Activated CD8-positive, alpha-beta T cell treated with anti-CD3 and anti-CD28 coated beads for 36 hours (primary cell): ENCODE measurements around the gene TTC9B. TPM values are rescaled to one million over a fixed set of nuclear protein-coding genes. Genes with fewer than 3 reads are reported as not detected.

ENCODE experiments used
- ATAC-seq: fragments of 200-7000 bp; cut with Tn5 transposase; one replicate; pipeline ENCODE4 v1.10.0; 2021; ENCODE audit warnings: mild to moderate bottlenecking, moderate library complexity
- CTCF ChIA-PET: fragments of 350-600 bp; sonication (Branson Sonifier 250); formaldehyde crosslinking; loops from one replicate; lab custom pipeline; 2021; ENCODE audit warnings: antibody characterized with exemption; lab: Charles Lee
- POLR2A ChIA-PET: fragments of 350-600 bp; sonication (Branson Sonifier 250); formaldehyde crosslinking; loops from one replicate; lab custom pipeline; 2021; ENCODE audit warnings: antibody characterized with exemption; lab: Charles Lee
- DNase-seq: peaks from one replicate; pipeline ENCODE4 v3.0.0-alpha.2; 2020
- H3K27ac Mint-ChIP-seq: one replicate; pipeline ENCODE4 v1.8.0; 2021; ENCODE audit warnings: mild to moderate bottlenecking, mixed read lengths
- H3K27me3 Mint-ChIP-seq: one replicate; pipeline ENCODE4 v1.8.0; 2021; ENCODE audit warnings: mixed read lengths
- H3K36me3 Mint-ChIP-seq: one replicate; pipeline ENCODE4 v1.8.0; 2021; ENCODE audit warnings: low read depth, mixed read lengths
- H3K4me1 Mint-ChIP-seq: one replicate; pipeline ENCODE4 v1.8.0; 2021; ENCODE audit warnings: low read depth, mixed read lengths
- H3K4me3 Mint-ChIP-seq: one replicate; pipeline ENCODE4 v1.8.0; 2021; ENCODE audit warnings: mild to moderate bottlenecking, moderate library complexity, mixed read lengths
- H3K9me3 Mint-ChIP-seq: one replicate; pipeline ENCODE4 v1.8.0; 2021; ENCODE audit warnings: mixed read lengths
- intact Hi-C: fragments of 100-400 bp; cut with micrococcal nuclease; formaldehyde crosslinking; loops from one replicate; pipeline ENCODE4 v1.10.0; 2022
- total RNA-seq, 2 experiments: library from RNA; stranded (reverse); gene quantifications; one replicate each; pipeline ENCODE4 v1.2.3, GENCODE V29; 2021
- TF ChIP-seq, protein P1 (sequence below): fragments of 200-600 bp; IDR thresholded peaks from one replicate; pipeline ENCODE4 v1.8.0; 2022; ENCODE audit warnings: antibody characterized with exemption, mild to moderate bottlenecking

The TTC9B gene
- total RNA-seq, 2 experiments from 2014 or later = not detected

DNA sequence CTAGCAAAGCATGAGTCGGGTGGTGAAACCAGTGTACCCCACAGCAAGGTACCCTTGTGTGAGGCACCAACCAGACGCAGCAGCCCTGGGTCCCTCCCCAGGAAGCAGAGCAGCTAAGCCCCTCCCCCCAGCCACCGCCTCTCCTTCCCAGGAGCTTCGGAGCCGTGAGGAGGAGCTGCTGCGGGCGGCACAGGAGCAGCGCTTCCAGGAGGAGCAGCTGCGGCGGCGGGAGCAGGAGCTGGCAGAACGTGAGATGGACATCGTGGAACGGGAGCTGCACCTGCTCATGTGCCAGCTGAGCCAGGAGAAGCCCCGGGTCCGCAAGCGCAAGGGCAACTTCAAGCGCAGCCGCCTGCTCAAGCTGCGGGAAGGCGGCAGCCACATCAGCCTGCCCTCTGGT lies 12.4 kb downstream of the TTC9B start:
- H3K27me3 Mint-ChIP-seq = no peaks in the 10 kb centered on the region
- POLR2A ChIA-PET = interaction anchor here (2.0 kb wide), 1 partner anchor 9 kb away, joined by 6 read pairs; no protein-coding TSS in a partner anchor
- H3K4me1 Mint-ChIP-seq = no peaks in the 10 kb centered on the region
- H3K9me3 Mint-ChIP-seq = no peaks in the 10 kb centered on the region
- CTCF ChIA-PET = no interaction called here
- ATAC-seq = no peak
- H3K27ac Mint-ChIP-seq = no peak overlapping the region
- intact Hi-C loops = no loop called here
- H3K36me3 Mint-ChIP-seq = peaks cover 13% of the 10 kb centered on the region
- DNase-seq = no peak
- no peak overlapping the region for H3K4me3 Mint-ChIP-seq
- TF ChIP-seq, protein P1, sequence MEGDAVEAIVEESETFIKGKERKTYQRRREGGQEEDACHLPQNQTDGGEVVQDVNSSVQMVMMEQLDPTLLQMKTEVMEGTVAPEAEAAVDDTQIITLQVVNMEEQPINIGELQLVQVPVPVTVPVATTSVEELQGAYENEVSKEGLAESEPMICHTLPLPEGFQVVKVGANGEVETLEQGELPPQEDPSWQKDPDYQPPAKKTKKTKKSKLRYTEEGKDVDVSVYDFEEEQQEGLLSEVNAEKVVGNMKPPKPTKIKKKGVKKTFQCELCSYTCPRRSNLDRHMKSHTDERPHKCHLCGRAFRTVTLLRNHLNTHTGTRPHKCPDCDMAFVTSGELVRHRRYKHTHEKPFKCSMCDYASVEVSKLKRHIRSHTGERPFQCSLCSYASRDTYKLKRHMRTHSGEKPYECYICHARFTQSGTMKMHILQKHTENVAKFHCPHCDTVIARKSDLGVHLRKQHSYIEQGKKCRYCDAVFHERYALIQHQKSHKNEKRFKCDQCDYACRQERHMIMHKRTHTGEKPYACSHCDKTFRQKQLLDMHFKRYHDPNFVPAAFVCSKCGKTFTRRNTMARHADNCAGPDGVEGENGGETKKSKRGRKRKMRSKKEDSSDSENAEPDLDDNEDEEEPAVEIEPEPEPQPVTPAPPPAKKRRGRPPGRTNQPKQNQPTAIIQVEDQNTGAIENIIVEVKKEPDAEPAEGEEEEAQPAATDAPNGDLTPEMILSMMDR = no peak

DNA sequence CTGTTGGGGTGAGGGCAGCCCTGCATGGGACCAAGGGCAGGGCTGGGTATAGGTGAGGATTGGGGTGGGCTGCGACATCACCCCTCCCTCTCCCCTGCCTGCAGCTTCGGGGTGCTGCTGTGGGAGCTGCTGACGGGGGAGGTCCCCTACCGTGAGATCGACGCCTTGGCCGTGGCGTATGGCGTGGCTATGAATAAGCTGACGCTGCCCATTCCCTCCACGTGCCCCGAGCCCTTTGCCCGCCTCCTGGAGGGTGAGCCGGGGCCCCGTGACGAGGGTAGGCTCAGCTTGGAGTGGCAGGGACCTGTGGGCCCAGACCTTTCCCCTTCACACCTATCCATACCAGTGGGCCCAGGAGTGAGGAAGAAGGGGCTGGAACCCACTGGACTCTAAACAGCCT lies 13.8 kb downstream of the TTC9B start:
- H3K27ac Mint-ChIP-seq = no peak overlapping the region
- no peak overlapping the region for H3K4me3 Mint-ChIP-seq
- ChIA-PET POLR2A (interaction anchor here (1.0 kb wide), 1 partner anchor 32 kb away, joined by 4 read pairs; no protein-coding TSS in a partner anchor), CTCF (no interaction called here)
- H3K9me3 Mint-ChIP-seq = no peaks in the 10 kb centered on the region
- H3K36me3 Mint-ChIP-seq = peaks cover 12% of the 10 kb centered on the region
- intact Hi-C loops = no loop called here
- TF ChIP-seq, protein P1 = no peak
- H3K27me3 Mint-ChIP-seq = no peaks in the 10 kb centered on the region
- DNase-seq (no peak), ATAC-seq (no peak)
- no peaks in the 10 kb centered on the region for H3K4me1 Mint-ChIP-seq

DNA sequence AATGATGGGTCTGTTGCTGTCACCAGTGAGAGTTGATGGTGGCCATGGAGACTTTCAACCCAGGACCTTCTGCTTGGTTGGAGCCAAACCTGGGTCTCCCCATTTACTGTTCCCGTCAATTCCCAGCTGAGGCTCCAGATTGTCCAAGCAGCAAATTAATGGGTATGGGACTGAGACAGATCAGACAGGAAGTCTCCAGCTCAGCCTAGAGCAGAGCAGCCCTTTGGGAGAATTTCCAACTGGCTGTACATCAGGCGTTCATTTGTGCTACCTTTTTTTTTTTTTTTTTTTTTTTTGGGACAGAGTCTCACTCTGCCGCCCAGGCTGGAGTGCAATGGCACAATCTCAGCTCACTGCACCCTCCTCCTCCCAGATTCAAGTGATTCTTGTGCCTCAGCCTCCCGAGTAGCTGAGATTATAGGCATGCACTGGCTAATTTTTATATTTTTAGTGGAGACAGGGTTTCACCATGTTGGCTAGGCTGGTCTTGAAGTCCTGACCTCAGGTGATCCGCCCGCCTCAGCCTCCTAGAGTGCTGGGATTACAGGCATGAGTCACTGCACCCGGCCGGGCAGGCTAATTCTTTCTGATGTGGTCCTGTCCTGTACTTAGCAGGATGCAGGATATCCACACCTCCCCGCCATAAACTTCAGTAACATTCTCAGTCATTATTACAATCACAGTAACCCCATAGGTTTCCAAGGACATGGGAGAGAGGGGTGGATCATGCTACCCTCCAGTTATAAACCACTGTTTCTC lies 17.7 kb downstream of the TTC9B start:
- intact Hi-C loops = no loop called here
- POLR2A ChIA-PET = no interaction called here
- no peak overlapping the region for H3K27ac Mint-ChIP-seq

DNA sequence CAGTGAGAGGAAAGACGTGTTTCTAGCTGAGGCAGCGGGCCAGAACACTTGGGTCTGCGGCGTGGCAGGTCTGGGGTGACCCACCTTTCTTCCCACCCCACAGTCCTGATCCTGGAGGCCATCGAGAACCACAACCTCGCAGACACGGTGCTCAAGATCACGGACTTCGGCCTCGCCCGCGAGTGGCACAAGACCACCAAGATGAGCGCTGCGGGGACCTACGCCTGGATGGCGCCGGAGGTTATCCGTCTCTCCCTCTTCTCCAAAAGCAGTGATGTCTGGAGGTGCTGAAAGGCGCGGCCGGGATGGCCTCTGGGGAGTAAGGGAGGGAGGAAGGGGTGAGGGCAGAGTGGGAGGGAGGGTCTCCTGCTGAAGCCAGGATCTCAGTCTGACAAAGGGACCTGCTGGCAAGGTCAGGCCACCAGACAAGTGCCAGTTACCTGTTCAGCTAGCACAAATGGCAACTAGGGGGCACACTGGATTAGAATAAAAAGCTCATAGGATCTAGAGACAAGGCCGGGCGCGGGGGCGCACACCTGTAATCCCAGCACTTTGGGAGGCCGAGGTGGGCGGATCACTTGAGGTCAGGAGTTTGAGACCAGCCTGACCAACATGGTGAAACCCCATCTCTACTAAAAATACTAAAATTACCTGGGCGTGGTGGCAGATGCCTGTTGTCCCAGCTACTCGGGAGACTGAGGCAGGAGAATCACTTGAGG lies 19.8 kb downstream of the TTC9B start:
- DNase-seq = no peak
- Mint-ChIP-seq H3K27me3 (no peaks in the 10 kb centered on the region), H3K27ac (no peak overlapping the region), H3K4me3 (no peak overlapping the region), H3K9me3 (no peaks in the 10 kb centered on the region), H3K36me3 (peaks cover 4% of the 10 kb centered on the region), H3K4me1 (peaks cover 10% of the 10 kb centered on the region)
- intact Hi-C loops = no loop called here
- ChIA-PET CTCF (no interaction called here), POLR2A (no interaction called here)
- no peak for ATAC-seq
- TF ChIP-seq, protein P1 = no peak

More for the DNA sequence above, 17.7 kb downstream of the TTC9B start:
- H3K4me1 Mint-ChIP-seq = no peaks in the 10 kb centered on the region
- H3K9me3 Mint-ChIP-seq = no peaks in the 10 kb centered on the region
- TF ChIP-seq, protein P1 = no peak
- peaks cover 9% of the 10 kb centered on the region for H3K36me3 Mint-ChIP-seq
- H3K4me3 Mint-ChIP-seq = no peak overlapping the region
- no peak for ATAC-seq
- no peaks in the 10 kb centered on the region for H3K27me3 Mint-ChIP-seq
- CTCF ChIA-PET = interaction anchor here (0.6 to 0.9 kb wide), 2 partner anchors 29 to 61 kb away, joined by 4 read pairs; no protein-coding TSS in a partner anchor
- DNase-seq = no peak

DNA sequence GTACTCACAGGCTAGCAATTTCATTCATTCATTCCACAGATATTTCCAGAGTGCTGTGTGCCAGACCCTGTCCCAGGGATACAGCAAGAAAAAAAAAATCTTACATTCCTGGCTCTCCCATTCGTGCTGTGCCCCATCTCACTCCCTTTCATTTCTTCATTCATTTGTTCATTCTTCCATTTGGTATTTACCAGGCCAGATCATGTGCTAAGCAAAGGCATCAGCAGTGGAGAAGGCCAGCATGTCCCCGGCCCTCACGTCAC lies 24.7 kb downstream of the TTC9B start:
- intact Hi-C loops = no loop called here
- H3K36me3 Mint-ChIP-seq = no peaks in the 10 kb centered on the region
- no peaks in the 10 kb centered on the region for H3K9me3 Mint-ChIP-seq
- H3K27me3 Mint-ChIP-seq = no peaks in the 10 kb centered on the region
- H3K4me1 Mint-ChIP-seq = peaks cover 28% of the 10 kb centered on the region
- H3K4me3 Mint-ChIP-seq = no peak overlapping the region
- ChIA-PET CTCF (interaction anchor here (0.9 kb wide), 1 partner anchor 54 kb away, joined by 3 read pairs; no protein-coding TSS in a partner anchor), POLR2A (interaction anchor here (1.4 kb wide), 1 partner anchor 9 kb away, joined by 3 read pairs; no protein-coding TSS in a partner anchor)
- ATAC-seq (no peak), DNase-seq (no peak)
- TF ChIP-seq, protein P1 = no peak
- no peak overlapping the region for H3K27ac Mint-ChIP-seq
